ENCODE results near the gene CASP12. TPM values are rescaled to one million over a fixed set of nuclear protein-coding genes. Genes with fewer than 3 reads are reported as not detected.
"Not testable (repeated sequence)": the region's sequence is repeated elsewhere in the genome, so short reads cannot be mapped to it uniquely, and the experiment has no call there.

Gene CASP12
- polyA plus RNA-seq (ENCODE audit: insufficient read length), result 0.34 TPM

- no peak for DNase-seq (ENCODE audit: low read depth)
These were observed at the start of gene CASP12 for GRCh38 chr11:104897891-104898684. TSS of gene CASP12 (minus strand) at chr11:104898460.

GRCh38 chr11:104946907-104947306, 48.6 kb upstream of the CASP12 start:
- DNase-seq (ENCODE audit: low read depth), result peak; percentile 5

- no peak for DNase-seq (ENCODE audit: low read depth)
These were observed 45.8 kb upstream of the CASP12 start for GRCh38 chr11:104944076-104944475.

- no peak for DNase-seq (ENCODE audit: low read depth)
These were observed 45.3 kb upstream of the CASP12 start for GRCh38 chr11:104943561-104943960.

- no peak for DNase-seq (ENCODE audit: low read depth)
These were observed 36.3 kb upstream of the CASP12 start for GRCh38 chr11:104934594-104934993.

- DNase-seq (ENCODE audit: low read depth), result not testable (repeated sequence)
These were observed 35.8 kb upstream of the CASP12 start for GRCh38 chr11:104934073-104934472.

GRCh38 chr11:104928811-104929210, 30.6 kb upstream of the CASP12 start:
- no peak for DNase-seq (ENCODE audit: low read depth)

- DNase-seq (ENCODE audit: low read depth), result no peak
These were observed 28.7 kb upstream of the CASP12 start for GRCh38 chr11:104926771-104927611.

- no peak for DNase-seq (ENCODE audit: low read depth)
These were observed 27.6 kb upstream of the CASP12 start for GRCh38 chr11:104925850-104926249.

GRCh38 chr11:104918113-104918824, 20.0 kb upstream of the CASP12 start:
- DNase-seq (ENCODE audit: low read depth), result peak; percentile 79

GRCh38 chr11:104917271-104918112, 19.2 kb upstream of the CASP12 start:
- DNase-seq (ENCODE audit: low read depth), result no peak

- no peak for DNase-seq (ENCODE audit: low read depth)
These were observed 18.2 kb upstream of the CASP12 start for GRCh38 chr11:104916442-104916841.

GRCh38 chr11:104912102-104912501, 13.8 kb upstream of the CASP12 start:
- no peak for DNase-seq (ENCODE audit: low read depth)

GRCh38 chr11:104908186-104908531, 9.9 kb upstream of the CASP12 start:
- DNase-seq (ENCODE audit: low read depth), result no peak

GRCh38 chr11:104907521-104908185, 9.4 kb upstream of the CASP12 start:
- DNase-seq (ENCODE audit: low read depth), result no peak

- DNase-seq (ENCODE audit: low read depth), result no peak
These were observed 7.0 kb upstream of the CASP12 start for GRCh38 chr11:104905271-104905670.

GRCh38 chr11:104899226-104899625, 966 bp upstream of the CASP12 start:
- no peak for DNase-seq (ENCODE audit: low read depth)

- no peak for DNase-seq (ENCODE audit: low read depth)
These were observed 389 bp upstream of the CASP12 start for GRCh38 chr11:104898685-104899013.

GRCh38 chr11:104895634-104896033, 2.6 kb downstream of the CASP12 start:
- no peak for DNase-seq (ENCODE audit: low read depth)

GRCh38 chr11:104893876-104894275, 4.4 kb downstream of the CASP12 start:
- DNase-seq (ENCODE audit: low read depth), result no peak

Measured in forelimb muscle (tissue), 1 donor.